GM12891 (cell line): ENCODE data around the gene GABRG1.

ENCODE experiments used
- PAX5 ChIP-seq: IDR thresholded peaks from 2 replicates; pipeline ENCODE4 v1.6.1; 2011; ENCODE audit warnings: low read length, moderate library complexity, mild to moderate bottlenecking; ENCODE audit not compliant: insufficient read depth, severe bottlenecking
- POLR2A ChIP-seq: IDR thresholded peaks from 2 replicates; pipeline ENCODE4 v1.6.1; 2011; ENCODE audit warnings: low read depth, low read length, control low read depth
- POLR2AphosphoS5 ChIP-seq: IDR thresholded peaks from 2 replicates; pipeline ENCODE4 v1.6.1; 2011; ENCODE audit warnings: low read depth, low read length, control low read depth
- SPI1 ChIP-seq: IDR thresholded peaks from 2 replicates; pipeline ENCODE4 v1.6.1; 2011; ENCODE audit warnings: low read depth, low read length, control low read depth

DNA sequence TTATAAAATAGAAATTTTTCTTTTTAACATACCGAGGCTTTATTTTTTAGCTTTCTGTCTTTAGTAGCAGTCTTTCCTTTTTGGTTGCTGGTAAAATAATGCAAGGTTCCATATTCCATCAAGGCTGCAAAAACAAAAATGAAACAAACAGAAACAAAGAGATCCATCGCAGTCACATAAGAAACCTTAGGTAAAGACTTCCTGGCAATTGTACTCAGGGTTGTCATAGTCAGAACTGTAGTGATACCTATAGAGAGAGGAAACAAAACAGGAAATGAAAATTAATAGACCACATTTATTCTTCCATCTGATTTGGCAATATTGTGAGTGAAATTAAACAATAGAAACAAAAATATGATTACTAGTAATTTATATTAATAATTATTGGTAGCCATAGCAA is 72.5 kb downstream of the GABRG1 start:
- no peak for TF ChIP-seq POLR2A
- TF ChIP-seq POLR2AphosphoS5 = no peak
- no peak for TF ChIP-seq SPI1
- TF ChIP-seq PAX5 = no peak
